ENCODE data around the gene ELFN1.

ELFN1 gene

DNA sequence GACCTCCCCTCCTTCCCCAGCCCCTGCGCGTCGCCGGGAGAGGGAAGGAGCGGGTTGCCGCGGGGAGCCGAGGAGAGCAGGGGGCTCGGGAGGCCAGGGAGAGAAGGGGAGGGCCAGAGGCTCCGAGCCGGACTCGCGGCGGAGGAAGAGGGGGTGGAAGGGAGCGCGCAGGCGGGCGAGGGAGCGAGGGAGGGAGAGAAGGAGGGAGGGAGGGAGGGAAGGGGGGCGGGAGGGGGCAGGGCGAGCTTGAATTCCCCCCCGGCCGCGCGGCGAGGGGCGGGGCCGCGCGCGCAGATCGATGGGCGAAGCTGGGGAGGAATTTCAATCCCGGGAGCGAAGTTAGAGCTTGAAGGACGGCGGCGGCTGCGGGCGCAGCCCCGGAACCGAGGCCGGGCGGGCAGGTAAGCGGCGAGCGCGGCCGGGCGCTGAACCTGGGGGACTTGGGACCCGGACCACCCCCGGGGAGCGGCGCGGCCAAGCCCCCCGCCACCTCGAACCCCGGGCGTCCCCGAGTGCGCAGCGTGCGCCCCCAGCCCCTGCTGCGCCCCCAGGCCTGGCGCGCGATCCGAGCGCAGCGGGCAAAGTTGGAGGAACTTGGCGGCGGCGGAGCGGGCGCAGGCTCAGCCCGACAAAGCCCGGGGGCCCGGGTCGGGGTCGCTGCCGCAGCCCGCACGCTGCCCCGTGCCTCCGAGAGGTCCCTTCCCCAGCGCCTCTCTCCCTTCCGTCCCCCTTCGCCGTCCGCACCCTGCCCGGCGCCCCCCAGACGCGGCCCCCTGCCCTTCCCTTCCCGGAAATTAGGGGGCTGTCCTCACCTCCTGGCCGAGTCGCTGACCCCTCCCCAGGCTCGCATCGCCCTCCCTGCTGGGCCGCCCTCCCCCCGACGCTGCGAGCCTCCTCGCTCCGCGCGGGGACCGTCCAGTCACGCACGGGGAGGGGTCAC lies at the start of gene ELFN1:
Gene ELFN1, plus strand, starts transcription at position 324 of the 940 bp plus-strand sequence. CDS start 74,320 bp downstream, outside the sequence.
- DNase-seq = no peak

DNA sequence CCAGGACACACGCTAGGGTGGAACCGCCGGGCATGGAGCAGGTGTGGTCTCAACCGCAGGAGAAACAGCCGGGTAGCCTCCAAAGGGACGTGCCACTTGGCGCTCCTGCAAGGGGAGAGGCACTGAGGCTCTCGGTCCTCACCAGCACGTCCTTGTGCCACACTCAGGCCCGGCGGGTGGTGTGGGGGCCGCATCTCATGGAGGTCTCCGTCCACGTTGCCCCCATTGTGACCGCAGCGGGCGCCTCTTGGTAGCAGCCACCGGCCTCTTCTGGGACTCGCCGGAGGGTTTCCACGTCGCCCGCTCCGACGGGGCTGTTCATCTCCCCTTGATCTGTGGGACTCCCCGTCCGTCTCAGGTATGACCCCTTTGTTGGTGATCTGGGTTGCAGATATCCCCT lies 49.2 kb upstream of the ELFN1 start:
- no peak for DNase-seq

DNA sequence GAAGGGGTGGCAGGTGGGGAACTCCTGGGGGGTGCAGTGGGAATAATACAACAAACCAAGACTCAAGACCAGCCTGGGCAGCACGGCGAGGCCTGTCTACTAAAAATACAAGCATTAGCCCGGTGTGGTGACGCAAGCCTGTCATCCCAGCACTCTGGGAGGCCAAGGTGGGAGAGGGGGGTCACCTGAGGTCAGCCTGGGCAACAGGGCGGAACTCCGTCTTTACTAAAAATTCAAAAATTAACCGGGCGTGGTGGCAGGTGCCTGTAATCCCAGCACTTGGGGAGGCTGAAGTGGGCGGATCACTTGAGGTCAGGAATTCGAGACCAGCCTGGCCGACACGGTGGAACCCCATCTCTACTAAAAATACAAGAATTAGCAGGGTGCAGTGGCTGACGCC lies 48.4 kb upstream of the ELFN1 start:
- DNase-seq = no peak

DNA sequence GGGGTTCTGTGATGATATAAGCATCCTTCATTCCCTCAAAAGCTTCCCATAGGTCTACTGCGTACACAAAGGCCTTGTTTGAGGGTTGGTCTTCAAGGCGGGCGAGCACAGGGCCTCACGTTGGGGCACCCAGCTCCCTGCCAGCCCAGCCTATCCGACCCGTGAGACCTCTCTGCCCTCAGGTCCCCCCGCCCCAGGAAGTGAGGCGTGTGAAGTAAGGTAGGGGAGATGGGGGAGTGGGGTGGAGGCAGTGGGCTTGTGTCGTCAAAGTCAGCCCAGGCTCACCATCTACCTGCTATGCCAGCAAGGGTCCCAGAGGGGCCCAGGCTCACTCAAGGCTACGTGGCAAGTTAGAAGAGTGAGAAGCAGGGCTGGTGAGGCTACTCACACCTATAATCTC lies 47.6 kb upstream of the ELFN1 start:
- DNase-seq = no peak

DNA sequence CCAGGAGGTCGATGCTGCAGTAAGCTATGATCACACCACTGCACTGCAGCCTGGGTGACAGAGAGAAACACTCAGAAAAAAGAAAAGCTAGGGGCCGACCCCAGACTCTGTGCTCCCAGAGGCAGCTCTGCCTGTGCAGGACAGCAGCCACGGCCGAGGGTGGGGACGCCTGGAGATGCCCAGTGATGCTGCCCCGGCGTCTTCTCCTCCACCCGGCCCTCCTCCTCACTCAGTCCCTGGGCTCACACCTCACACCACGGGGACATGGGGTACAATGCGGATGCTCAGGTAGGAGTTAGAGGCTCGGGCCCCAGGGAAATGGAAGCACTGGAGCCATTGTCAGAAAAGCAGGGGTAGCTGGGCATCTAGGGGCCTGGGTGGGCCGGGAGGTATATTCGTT lies 46.3 kb upstream of the ELFN1 start:
- no peak for DNase-seq

DNA sequence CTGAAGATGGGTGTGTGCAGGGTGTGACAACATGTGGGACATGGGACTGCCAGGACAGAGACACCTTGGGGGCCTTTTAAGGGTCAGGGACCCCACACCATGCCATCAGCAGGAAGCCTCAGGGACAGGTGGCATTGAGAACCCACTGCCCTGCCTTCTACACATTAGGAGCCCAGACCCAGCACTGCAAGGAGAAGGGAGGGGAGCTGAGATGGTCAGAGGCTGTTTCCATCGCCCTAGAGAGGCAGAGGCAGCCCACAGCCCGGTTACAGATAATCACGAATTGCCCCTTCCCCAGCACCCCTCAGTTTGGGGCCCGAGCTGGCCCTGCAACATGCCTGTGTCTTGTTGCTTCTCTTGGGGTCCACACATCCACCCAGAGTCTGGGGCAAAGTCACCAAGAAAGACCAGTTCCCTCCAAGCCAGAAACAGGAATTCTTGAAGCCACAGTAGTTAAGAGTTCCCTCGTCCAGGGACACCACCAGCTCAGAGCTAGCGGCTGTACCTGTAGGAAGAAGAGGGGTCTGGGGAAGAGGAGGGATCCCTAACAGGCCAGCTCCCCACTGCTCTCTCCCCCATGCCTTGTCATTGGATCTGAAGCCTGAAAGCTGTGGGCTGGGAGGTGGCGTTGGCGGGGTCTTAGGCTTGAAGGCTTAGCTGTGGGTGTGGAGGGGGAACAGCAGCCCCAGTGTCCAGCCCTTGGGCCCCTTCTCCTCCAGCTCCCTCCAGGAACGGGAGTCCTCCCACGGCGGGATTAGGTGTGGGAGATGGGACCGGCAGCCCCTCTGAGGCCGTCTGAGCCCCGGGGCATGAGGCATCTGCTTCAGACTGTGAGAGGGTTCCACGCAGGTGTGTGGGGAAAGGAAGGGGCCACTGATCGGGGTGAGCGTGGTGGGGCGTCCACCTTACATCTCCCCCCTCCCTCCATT lies 44.8 kb upstream of the ELFN1 start:
- DNase-seq = no peak

DNA sequence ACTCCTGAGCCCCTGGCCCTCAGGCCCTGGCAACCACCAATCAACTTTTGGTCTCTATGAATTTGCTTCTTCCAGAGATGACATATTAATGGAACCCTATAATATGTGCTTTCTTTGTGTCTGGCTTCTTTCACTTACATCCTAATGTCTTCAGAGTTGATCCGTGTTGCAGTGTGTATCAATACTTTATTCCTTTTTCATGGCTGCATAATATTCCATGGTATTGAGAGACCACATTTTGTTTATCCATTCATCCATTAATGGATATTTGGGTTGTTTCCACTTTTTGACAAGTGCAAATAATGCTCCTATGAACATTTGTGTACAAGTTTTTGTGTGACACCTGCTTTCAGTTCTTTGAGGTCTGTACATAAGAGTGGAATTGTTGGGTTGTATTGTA lies 43.3 kb upstream of the ELFN1 start:
- no peak for DNase-seq

DNA sequence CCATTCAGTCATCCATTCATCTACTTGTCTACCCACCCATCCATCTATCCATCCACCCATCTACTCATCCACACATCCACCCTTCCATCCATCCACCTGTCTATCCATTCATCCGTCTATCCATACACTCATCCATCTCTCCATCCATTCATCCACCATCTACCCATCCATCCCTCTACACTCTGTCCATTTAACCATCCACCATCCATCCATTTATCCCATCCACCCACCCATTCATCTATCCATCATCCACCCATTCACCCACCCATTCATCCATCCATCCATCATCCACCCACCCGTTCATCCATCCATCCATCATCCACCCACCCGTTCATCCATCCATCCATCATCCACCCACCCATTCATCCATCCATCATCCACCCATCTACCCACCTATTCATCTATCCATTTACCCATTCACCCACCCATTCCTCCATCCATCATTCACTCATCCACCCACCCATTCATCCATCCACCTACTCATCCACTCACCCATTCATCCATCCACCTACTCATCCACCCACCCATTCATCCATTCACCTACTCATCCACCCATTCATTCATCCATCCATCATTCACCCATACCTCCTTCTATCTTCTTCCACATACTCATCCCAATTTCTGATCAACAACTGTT lies 39.3 kb upstream of the ELFN1 start:
- no peak for DNase-seq

DNA sequence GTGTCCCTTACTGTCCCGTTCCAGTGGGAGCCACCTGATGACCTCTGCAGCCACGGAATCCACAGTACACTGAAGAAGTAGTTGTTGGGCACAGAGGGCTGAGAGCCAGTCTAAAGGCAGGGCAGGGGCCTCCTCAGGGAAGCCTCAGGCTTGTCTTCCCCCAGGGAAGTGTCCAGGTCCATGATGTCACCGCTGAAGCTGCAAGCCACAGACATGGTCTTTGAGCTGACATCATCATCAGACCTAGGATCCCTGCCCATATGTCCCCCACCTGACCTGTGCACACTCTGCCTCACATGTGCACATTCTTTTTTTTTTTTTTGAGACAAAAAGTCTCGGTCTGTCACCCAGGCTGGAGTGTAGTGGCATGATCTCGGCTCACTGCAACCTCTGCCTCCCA lies 38.4 kb upstream of the ELFN1 start:
- no peak for DNase-seq

DNA sequence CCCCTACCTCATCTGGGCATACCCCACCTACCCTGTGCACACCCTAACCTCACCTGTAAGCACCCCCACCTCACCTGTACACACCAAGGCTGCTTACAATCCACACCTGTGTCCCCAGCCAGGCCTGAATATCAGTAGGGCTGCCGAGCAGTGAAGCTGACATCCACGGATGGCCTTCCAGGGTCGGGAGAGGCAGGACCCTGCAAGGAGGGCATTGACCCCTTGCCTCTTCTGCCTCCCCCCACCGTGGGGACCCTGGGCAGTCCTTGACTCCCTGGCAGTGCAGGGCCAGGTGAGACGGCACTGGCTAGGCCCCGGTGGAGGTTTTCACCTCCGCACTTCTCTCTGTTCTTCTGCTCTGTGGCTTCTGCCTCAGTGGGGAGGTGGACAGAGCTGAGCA lies 37.6 kb upstream of the ELFN1 start:
- DNase-seq = no peak

DNA sequence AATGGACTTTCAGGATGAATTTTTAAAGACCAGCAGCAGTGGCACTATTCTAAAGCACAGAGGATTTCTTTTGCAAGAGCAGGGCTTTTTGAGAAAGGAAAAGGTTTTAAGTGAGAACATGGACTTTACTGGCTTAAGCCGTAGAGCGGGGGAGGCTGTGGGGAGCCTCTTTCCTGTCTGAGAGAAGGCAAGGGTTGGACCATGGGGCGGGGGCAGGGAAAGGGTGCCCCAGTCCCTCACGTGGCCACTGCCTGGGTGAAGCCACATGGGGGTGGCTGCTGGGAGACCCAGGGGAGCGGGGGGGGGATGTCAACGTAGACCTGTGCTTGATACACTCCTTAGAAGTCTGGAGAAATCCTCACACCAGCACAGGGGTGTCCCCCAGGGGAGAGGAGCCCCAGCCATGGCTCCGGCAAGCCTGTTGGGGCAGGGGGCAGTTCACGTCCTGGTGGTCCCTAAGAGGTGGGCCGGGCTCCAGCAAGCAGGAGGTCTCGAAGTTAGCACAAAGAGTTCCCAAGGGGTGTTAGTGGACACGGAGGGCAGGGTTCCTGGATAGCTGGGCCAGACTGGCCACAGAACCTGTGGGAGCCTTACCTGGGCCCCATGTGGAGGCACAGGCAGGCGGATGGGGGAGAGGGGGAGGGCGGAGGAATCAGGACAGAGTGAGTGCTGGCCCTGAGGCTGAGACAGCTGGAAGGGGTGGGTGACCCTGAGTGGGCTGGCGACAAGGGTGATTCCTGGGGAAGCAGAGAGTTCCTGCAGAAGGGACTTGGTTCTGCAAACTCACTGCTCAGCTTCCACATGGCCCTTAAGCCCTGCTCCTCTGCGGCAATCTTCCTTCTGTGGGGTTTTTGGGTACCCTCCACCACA lies 36.9 kb upstream of the ELFN1 start:
- no peak for DNase-seq

DNA sequence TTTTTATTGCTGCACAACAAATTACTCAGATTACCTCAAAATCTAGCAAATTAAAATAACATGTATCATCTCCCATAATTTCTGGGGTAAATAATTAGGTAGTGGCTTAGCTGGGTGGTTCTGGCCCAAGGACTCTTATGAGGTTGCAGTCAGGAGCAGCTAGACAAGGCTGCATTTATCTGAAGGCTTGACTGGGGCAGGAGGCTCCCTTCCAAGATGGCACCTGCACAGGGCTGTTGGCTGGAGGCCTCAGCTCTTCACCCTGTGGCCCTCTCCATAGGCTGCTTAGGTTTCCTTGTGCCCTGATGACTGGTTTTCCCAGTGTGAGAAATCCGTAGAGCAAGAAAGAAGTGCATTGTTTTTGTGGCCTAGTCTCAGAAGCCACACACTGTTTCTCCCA lies 34.7 kb upstream of the ELFN1 start:
- no peak for DNase-seq

DNA sequence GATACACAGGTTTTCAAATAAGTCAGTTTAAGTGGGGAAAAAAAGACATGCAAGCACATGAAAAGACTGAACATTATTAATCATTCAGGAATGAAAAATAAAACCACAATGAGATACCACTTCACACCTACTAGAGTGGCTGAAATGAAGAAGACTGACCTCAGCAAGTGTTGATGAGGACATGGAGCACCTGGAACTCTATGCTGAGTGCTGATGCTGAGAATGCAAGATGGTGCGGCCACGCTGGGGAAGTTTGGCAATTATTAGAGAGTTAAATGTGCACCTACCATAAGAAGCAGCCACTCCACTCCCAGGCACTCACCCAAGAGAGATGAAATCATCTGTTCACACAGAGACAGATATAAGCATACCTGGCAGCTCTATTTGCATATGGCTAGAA lies 32.9 kb upstream of the ELFN1 start:
- DNase-seq = no peak

DNA sequence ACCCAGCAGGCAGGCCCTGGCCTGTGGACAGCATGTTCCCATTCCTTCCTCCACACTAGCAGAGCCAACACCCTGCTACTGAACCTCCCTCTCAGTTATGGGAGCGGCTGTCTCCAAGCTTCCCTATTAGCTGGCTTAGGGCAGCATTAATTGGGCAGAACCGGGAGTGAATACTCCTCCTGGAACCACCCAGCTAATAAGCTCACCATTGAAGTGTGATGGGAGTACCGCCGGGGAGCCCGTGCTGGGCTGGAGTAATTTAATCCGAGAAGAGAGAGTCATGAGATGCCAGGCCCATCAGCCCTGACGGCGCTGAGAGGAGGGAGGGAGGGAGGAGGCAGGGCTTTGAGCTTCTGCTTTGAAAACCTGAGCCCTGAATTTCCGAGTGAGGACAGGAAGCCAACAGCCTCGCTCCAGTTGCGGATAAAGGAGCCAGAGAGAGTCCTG lies 31.8 kb upstream of the ELFN1 start:
- no peak for DNase-seq

DNA sequence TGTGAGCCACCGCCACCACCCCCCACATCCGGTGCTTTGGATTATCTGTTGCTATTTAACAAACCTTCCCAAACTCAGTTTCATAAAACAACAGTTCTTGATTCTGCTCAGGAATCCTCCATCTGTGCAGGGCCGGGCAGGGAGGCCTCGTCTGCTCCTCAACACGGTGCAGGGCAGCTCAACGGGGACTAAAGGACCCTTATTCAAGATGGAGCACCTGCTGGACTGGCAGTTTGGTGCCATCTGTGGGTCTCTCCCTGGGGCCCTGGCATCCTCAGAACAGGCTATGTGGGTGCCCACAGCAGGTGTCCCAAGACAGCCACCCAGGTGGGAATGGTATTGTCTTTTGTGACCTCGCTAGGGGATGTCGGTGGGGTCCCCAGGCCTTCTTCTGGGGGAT lies 31.0 kb upstream of the ELFN1 start:
- DNase-seq = no peak

DNA sequence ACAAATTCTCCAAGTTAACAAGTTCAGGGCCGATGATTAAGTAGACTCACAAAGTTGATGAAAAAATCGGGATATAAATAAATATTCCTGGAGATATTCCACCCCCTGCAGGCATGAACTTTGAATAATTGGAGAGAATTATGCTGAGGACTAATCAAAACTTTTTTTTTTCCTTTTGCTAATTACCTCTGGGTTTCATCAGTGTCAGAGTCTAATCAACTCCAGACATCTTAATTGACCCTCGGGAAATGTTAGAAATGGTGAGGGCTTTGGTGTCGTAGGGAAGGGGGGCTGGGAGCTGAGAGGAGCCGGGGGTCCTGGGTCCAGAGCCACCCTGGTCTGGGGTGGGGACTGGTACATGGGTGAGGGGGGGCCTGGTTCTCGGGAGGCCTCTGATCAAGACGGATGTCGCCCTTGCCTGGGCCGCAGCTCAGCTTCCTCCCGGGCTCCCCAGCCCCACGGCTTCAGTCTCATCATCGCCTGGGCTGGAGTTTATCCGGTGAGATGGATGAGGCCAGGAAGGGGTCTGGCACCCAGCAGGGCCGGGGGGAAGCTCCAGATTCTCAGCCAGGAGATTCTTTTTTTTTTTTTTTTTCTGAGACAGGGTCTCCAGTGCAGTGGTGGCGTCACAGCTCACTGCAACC lies 30.4 kb upstream of the ELFN1 start:
- DNase-seq = no peak

DNA sequence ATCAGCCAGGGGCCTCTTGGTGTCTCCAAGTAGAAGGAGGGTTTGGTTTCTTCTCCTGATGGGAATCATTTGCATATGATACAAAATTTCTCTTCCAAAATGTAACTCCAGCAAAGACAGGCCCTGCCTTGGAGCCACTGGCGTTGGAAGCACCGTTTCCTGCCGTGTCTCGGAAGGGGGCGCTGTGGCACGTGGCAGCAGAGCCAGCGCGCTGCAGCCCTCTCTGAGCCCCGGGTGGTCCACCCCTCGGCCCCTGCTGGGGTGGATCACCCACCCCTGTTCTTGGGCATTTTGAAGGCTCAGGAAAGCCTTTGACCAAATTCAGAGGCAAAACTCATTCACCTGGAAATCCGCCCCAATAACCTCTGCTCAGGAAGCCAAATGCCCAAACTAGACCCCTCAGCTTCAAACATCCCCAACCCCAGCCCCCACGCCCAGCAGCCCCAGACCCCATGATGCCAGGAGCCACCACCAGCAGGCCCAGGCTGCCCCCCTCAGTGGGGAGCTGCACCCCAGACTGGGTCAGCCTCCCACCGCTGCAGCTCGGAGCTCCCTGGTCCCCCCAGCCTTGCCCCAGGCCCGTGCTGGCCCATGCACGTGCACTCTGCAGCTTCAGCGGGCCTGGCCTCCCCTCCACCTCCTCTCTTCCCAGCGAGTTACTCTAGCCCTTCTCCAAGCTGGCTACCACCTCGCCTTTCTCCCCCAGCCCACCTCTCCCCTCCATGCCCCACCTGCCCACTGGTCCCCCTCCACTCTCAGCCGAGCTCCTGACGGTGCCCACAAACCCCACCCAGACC lies 29.5 kb upstream of the ELFN1 start:
- no peak for DNase-seq

DNA sequence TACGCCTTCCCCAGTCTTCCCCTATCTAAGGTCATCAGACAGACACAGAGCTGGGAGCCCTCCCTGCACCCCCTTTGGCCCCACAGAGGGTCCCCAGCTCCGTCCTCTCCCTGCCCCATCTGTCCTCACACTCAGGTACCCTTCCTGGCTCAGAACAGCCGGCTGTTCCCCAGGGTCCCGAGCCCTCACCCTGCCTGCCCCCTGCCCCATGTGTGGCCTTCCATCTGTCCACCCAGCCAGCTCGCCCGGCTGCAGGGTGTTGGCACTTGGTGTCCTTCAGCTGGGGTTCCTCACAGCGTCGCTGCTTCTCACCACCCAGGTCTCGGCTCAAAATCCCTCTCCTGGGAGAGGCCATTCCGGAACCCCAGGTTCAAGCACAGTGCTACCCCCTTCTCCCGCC lies 28.9 kb upstream of the ELFN1 start:
- DNase-seq = no peak

DNA sequence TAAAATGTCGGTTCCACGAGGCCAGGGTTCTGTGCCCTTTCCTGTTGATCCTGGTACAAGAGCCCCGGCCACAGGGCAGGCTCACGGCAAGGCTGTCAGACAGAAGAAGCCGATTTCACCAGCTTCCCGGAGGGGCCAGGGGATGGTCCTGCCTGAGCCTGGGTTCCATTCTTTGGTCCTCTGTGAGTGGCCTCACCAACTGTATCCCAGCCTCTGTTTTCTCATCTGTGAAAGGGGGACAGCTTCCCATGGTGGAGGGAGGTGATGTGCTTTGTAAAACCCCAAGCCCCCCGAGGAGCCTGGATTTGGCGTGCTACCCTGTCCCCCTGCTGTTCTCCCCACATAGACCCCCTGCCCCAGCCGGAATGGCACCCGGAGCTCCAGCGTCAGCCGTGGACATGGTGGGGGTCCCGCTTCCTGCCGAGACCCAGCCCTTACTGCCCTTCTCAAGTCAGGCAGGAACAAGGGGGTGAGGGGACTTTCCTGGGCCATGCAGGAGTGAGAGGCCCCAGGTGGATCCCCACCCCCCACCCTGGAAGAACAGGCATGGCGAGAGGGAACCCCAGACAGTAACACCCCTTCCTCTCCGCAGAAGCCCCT lies 28.3 kb upstream of the ELFN1 start:
- DNase-seq = no peak

DNA sequence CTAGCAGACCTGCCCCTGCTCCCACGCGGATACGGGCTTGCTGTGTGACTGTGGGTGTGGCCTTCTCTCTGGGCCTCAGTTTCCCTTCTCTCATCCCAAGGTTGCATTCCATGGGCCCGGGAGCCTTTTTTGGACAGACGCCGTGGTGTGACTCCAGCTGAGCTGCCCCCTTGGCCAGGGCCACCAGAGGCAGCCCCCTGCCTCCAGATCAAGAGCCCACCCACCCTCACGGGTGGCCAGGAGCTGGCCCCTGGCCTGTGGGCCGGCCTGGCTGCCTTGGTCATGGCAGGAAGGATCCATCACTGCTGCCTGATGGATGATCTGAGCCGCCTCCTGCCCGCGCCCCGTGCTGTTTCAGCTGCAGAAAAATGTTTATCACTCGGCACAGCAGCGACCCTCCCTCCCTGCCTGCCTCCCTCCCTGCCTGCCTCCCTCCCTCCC lies 27.8 kb upstream of the ELFN1 start:
- no peak for DNase-seq
